ENCODE measurements around the gene CUBN. TPM values are rescaled to one million over a fixed set of nuclear protein-coding genes. Genes with fewer than 3 reads are reported as not detected.

CUBN gene
- total and polyA plus RNA-seq, 9 of the 15 experiments (the other 6 are each of a cell fraction or from before 2014, with no cell fraction given): 0.04 to 0.33 (median 0.09) TPM

GRCh38 chr10:17119845-17120244, 9.8 kb downstream of the CUBN start:
- ATAC-seq (no peak), DNase-seq (ENCODE audit: extremely low read depth in 1 of 4, low spot score in 3 of 4) (no peak), FAIRE-seq (no peak)
- ChIA-PET CTCF (ENCODE audit: low intra/inter-chr PET ratio) (no interaction called here), POLR2A (interaction anchor here (1.1 kb wide), 1 partner anchor 55 kb away, joined by 5 read pairs; no protein-coding TSS in a partner anchor)
- TF ChIP-seq ZBTB2 (IDR thresholded peaks at IDR 0.05): no peak
- peaks cover 0 to 3% of the 10 kb centered on the region in 2 experiments; a peak in 1 of 5 replicates for H3K4me1 ChIP-seq (replicated peaks in 1 of 2; ENCODE audit: control insufficient read depth in 2 of 2, insufficient read depth in 2 of 2, low read length in 2 of 2)
- no peaks in the 10 kb centered on the region for H3K9me3 ChIP-seq (replicated peaks; ENCODE audit: control insufficient read depth, insufficient read depth, low read depth, low read length)
- no peak overlapping the region for H3K4me3 ChIP-seq
- no TSS peak for BruUV-seq (replicated peaks)
- intact Hi-C loops (cut with micrococcal nuclease) (loop anchor here (5.0 kb wide), 1 partner anchor 93 kb away; no protein-coding TSS in a partner anchor), in situ Hi-C loops (cut with MboI) (no loop called here)
- no peaks in the 10 kb centered on the region for H3K36me3 ChIP-seq (ENCODE audit: control insufficient read depth, insufficient read depth, low read length)
- H3K9me1 ChIP-seq (ENCODE audit: control insufficient read depth, insufficient read depth, low read length): no peaks in the 10 kb centered on the region
- no peaks in the 10 kb centered on the region for H4K20me1 ChIP-seq (replicated peaks; ENCODE audit: control insufficient read depth, insufficient read depth, low read length)
- no peak overlapping the region for H3K27ac ChIP-seq (ENCODE audit: extremely low read depth, low read depth, low read length)
- H3K79me2 ChIP-seq (ENCODE audit: control insufficient read depth, insufficient read depth, low read length): no peaks in the 10 kb centered on the region
- peaks cover 0 to 5% of the 10 kb centered on the region in 2 experiments; a peak in 2 of 5 replicates for H3K27me3 ChIP-seq (ENCODE audit: control insufficient read depth in 2 of 2, insufficient read depth in 2 of 2, low read length in 2 of 2)
- H3K4me2 ChIP-seq (ENCODE audit: insufficient read depth, low read length): no peak overlapping the region
- no peak overlapping the region for H3K9ac ChIP-seq (ENCODE audit: insufficient read depth in 1 of 2, low read depth in 2 of 2, low read length in 2 of 2)
- WGBS (ENCODE audit: insufficient coverage, low coverage, missing lambda C conversion rate): 25% methylated on average over 3 of the region's 3 CpGs
- no peak overlapping the region for H2AFZ ChIP-seq (ENCODE audit: low read depth, low read length)

GRCh38 chr10:17116193-17116592, 13.4 kb downstream of the CUBN start:
- H3K36me3 ChIP-seq (ENCODE audit: control insufficient read depth, insufficient read depth, low read length): no peaks in the 10 kb centered on the region
- H3K4me2 ChIP-seq (ENCODE audit: insufficient read depth, low read length): no peak overlapping the region
- ChIA-PET CTCF (ENCODE audit: low intra/inter-chr PET ratio) (no interaction called here), POLR2A (interaction anchor here (0.9 kb wide), 1 partner anchor 157 kb away, joined by 3 read pairs; no protein-coding TSS in a partner anchor)
- DNase-seq (ENCODE audit: extremely low read depth in 1 of 4, low spot score in 3 of 4): no peak
- intact Hi-C loops (cut with micrococcal nuclease): loop anchor here (5.0 kb wide), 1 partner anchor 89 kb away; no protein-coding TSS in a partner anchor
- in situ Hi-C loops (cut with MboI): no loop called here
- 69% methylated on average over 5 of the region's 5 CpGs for WGBS (ENCODE audit: insufficient coverage, low coverage, missing lambda C conversion rate)
- BruUV-seq (replicated peaks): no TSS peak
- H3K27me3 ChIP-seq (ENCODE audit: control insufficient read depth in 2 of 2, insufficient read depth in 2 of 2, low read length in 2 of 2): peaks cover 0 to 5% of the 10 kb centered on the region in 2 experiments; a peak in 2 of 5 replicates
- H3K4me3 ChIP-seq: no peak overlapping the region
- no peak for FAIRE-seq
- no peaks in the 10 kb centered on the region for H4K20me1 ChIP-seq (replicated peaks; ENCODE audit: control insufficient read depth, insufficient read depth, low read length)
- no peaks in the 10 kb centered on the region for H3K79me2 ChIP-seq (ENCODE audit: control insufficient read depth, insufficient read depth, low read length)
- H3K9me1 ChIP-seq (ENCODE audit: control insufficient read depth, insufficient read depth, low read length): no peaks in the 10 kb centered on the region
- H3K4me1 ChIP-seq (replicated peaks in 1 of 2; ENCODE audit: control insufficient read depth in 2 of 2, insufficient read depth in 2 of 2, low read length in 2 of 2): no peaks in the 10 kb centered on the region; a peak in 1 of 5 replicates
- no peak overlapping the region for H2AFZ ChIP-seq (ENCODE audit: low read depth, low read length)
- ATAC-seq: no peak
- H3K9ac ChIP-seq (ENCODE audit: insufficient read depth in 1 of 2, low read depth in 2 of 2, low read length in 2 of 2): no peak overlapping the region
- H3K9me3 ChIP-seq (replicated peaks; ENCODE audit: control insufficient read depth, insufficient read depth, low read depth, low read length): no peaks in the 10 kb centered on the region
- H3K27ac ChIP-seq (ENCODE audit: extremely low read depth, low read depth, low read length): no peak overlapping the region
- no peak for TF ChIP-seq THRAP3 (IDR thresholded peaks at IDR 0.05; ENCODE audit: borderline replicate concordance)
- no peak for TF ChIP-seq MLLT1 (IDR thresholded peaks at IDR 0.05)
- no peak for TF ChIP-seq KHSRP (IDR thresholded peaks at IDR 0.05)
- no peak for TF ChIP-seq RREB1 (CRISPR knock-in tag; IDR thresholded peaks at IDR 0.05)
- TF ChIP-seq SIX5 (IDR thresholded peaks at IDR 0.05; ENCODE audit: borderline replicate concordance in 1 of 2, insufficient read depth in 1 of 2, low read depth in 1 of 2, low read length in 2 of 2): no peak

Data from K562 (cell line).